ENCODE measurements around the gene TMEM138.

Gene TMEM138

GRCh38 chr11:61413496-61413895 lies 51.3 kb downstream of the TMEM138 start:
- Mint-ChIP-seq H3K9me3 (no peaks in the 10 kb centered on the region), H3K4me3 (no peak overlapping the region), H3K27me3 (ENCODE audit: low read depth) (no peaks in the 10 kb centered on the region), H3K36me3 (ENCODE audit: low read depth) (peaks cover 79% of the 10 kb centered on the region), H3K4me1 (no peaks in the 10 kb centered on the region), H3K27ac (no peak overlapping the region)
- no peak for TF ChIP-seq CTCF (IDR thresholded peaks at IDR 0.05; ENCODE audit: unreplicated experiment in 3 of 3)

GRCh38 chr11:61414547-61414946 lies 52.4 kb downstream of the TMEM138 start:
- TF ChIP-seq CTCF (IDR thresholded peaks at IDR 0.05; ENCODE audit: unreplicated experiment in 3 of 3) = no peak
- Mint-ChIP-seq H3K27ac (no peak overlapping the region), H3K4me1 (no peaks in the 10 kb centered on the region), H3K4me3 (no peak overlapping the region), H3K9me3 (no peaks in the 10 kb centered on the region), H3K36me3 (ENCODE audit: low read depth) (peaks cover 85% of the 10 kb centered on the region), H3K27me3 (ENCODE audit: low read depth) (no peaks in the 10 kb centered on the region)

GRCh38 chr11:61415381-61415780 lies 53.2 kb downstream of the TMEM138 start:
- Mint-ChIP-seq H3K9me3 (no peaks in the 10 kb centered on the region), H3K4me3 (no peak overlapping the region), H3K27ac (no peak overlapping the region), H3K4me1 (no peaks in the 10 kb centered on the region), H3K27me3 (ENCODE audit: low read depth) (no peaks in the 10 kb centered on the region), H3K36me3 (ENCODE audit: low read depth) (peaks cover 88% of the 10 kb centered on the region)
- no peak for TF ChIP-seq CTCF (IDR thresholded peaks at IDR 0.05; ENCODE audit: unreplicated experiment in 3 of 3)

- Mint-ChIP-seq H3K36me3 (ENCODE audit: low read depth) (peaks cover 87% of the 10 kb centered on the region), H3K9me3 (no peaks in the 10 kb centered on the region), H3K27ac (no peak overlapping the region), H3K4me1 (no peaks in the 10 kb centered on the region), H3K27me3 (ENCODE audit: low read depth) (no peaks in the 10 kb centered on the region), H3K4me3 (no peak overlapping the region)
- no peak for TF ChIP-seq CTCF (IDR thresholded peaks at IDR 0.05; ENCODE audit: unreplicated experiment in 3 of 3)
Observed at GRCh38 chr11:61416941-61417340, 54.8 kb downstream of the TMEM138 start.

- no peak overlapping the region for H3K4me3 Mint-ChIP-seq
- H3K27me3 Mint-ChIP-seq (ENCODE audit: low read depth) = no peaks in the 10 kb centered on the region
- TF ChIP-seq CTCF (IDR thresholded peaks at IDR 0.05; ENCODE audit: unreplicated experiment in 3 of 3) = no peak
- no peak overlapping the region for H3K27ac Mint-ChIP-seq
- peaks cover 91% of the 10 kb centered on the region for H3K36me3 Mint-ChIP-seq (ENCODE audit: low read depth)
- H3K9me3 Mint-ChIP-seq = no peaks in the 10 kb centered on the region
- no peaks in the 10 kb centered on the region for H3K4me1 Mint-ChIP-seq
Observed at GRCh38 chr11:61417670-61418069, 55.5 kb downstream of the TMEM138 start.

GRCh38 chr11:61418136-61418535 lies 56.0 kb downstream of the TMEM138 start:
- TF ChIP-seq CTCF (IDR thresholded peaks at IDR 0.05; ENCODE audit: unreplicated experiment in 3 of 3) = no peak
- Mint-ChIP-seq H3K4me3 (no peak overlapping the region), H3K27me3 (ENCODE audit: low read depth) (no peaks in the 10 kb centered on the region), H3K9me3 (no peaks in the 10 kb centered on the region), H3K4me1 (no peaks in the 10 kb centered on the region), H3K36me3 (ENCODE audit: low read depth) (peaks cover 88% of the 10 kb centered on the region), H3K27ac (no peak overlapping the region)
